ENCODE data around the gene CACNA1C. TPM values are rescaled to one million over a fixed set of nuclear protein-coding genes. Genes with fewer than 3 reads are reported as not detected.

CACNA1C gene
- total and polyA plus RNA-seq, 2 donors: 0.71 TPM

GRCh38 chr12:2276288-2277033 is 223.7 kb downstream of the CACNA1C start:
- H3K27me3 ChIP-seq (ENCODE audit: control insufficient read depth in 2 of 2, insufficient read depth in 1 of 2, low read length in 1 of 2): no peaks in the 10 kb centered on the region
- 98% methylated on average over 6 of the region's 6 CpGs for WGBS
- DNase-seq (ENCODE audit: low read depth in 6 of 9, low spot score in 9 of 9): no peak
- H3K4me3 ChIP-seq (ENCODE audit: low read length in 2 of 2): no peak overlapping the region
- no peak overlapping the region for H3K27ac ChIP-seq (ENCODE audit: low read depth in 1 of 2, low read length in 1 of 2)
- no peaks in the 10 kb centered on the region for H3K36me3 ChIP-seq (ENCODE audit: control insufficient read depth in 2 of 2, insufficient read depth in 2 of 2, low read length in 1 of 2)
- no peaks in the 10 kb centered on the region for H3K4me1 ChIP-seq (ENCODE audit: control insufficient read depth in 2 of 2, insufficient read depth in 2 of 2, low read length in 2 of 2)
- H3K9me3 ChIP-seq (ENCODE audit: control insufficient read depth in 2 of 2, insufficient read depth in 1 of 2, low read length in 1 of 2): no peaks in the 10 kb centered on the region

GRCh38 chr12:2277492-2278155 is 224.8 kb downstream of the CACNA1C start:
- Histone ChIP-seq H3K4me1 (ENCODE audit: control insufficient read depth in 2 of 2, insufficient read depth in 2 of 2, low read length in 2 of 2) (peaks cover 0 to 5% of the 10 kb centered on the region in 2 donors), H3K9me3 (ENCODE audit: control insufficient read depth in 2 of 2, insufficient read depth in 1 of 2, low read length in 1 of 2) (no peaks in the 10 kb centered on the region), H3K27me3 (ENCODE audit: control insufficient read depth in 2 of 2, insufficient read depth in 1 of 2, low read length in 1 of 2) (no peaks in the 10 kb centered on the region), H3K27ac (ENCODE audit: low read depth in 1 of 2, low read length in 1 of 2) (no peak overlapping the region), H3K4me3 (ENCODE audit: low read length in 2 of 2) (no peak overlapping the region), H3K36me3 (ENCODE audit: control insufficient read depth in 2 of 2, insufficient read depth in 2 of 2, low read length in 1 of 2) (no peaks in the 10 kb centered on the region)
- DNase-seq (ENCODE audit: low read depth in 6 of 9, low spot score in 9 of 9): no peak
- WGBS: 97% methylated on average over 6 of the region's 6 CpGs

GRCh38 chr12:2281446-2281845 is 228.7 kb downstream of the CACNA1C start:
- Histone ChIP-seq H3K4me1 (ENCODE audit: control insufficient read depth in 2 of 2, insufficient read depth in 2 of 2, low read length in 2 of 2) (peaks cover 5 to 29% of the 10 kb centered on the region in 2 donors), H3K36me3 (ENCODE audit: control insufficient read depth in 2 of 2, insufficient read depth in 2 of 2, low read length in 1 of 2) (no peaks in the 10 kb centered on the region), H3K9me3 (ENCODE audit: control insufficient read depth in 2 of 2, insufficient read depth in 1 of 2, low read length in 1 of 2) (no peaks in the 10 kb centered on the region), H3K27ac (ENCODE audit: low read depth in 1 of 2, low read length in 1 of 2) (no peak overlapping the region), H3K4me3 (ENCODE audit: low read length in 2 of 2) (no peak overlapping the region), H3K27me3 (ENCODE audit: control insufficient read depth in 2 of 2, insufficient read depth in 1 of 2, low read length in 1 of 2) (no peaks in the 10 kb centered on the region)
- DNase-seq (ENCODE audit: low read depth in 6 of 9, low spot score in 9 of 9): no peak
- 99% methylated on average over 1 of the region's 1 CpG for WGBS

- Histone ChIP-seq H3K27me3 (ENCODE audit: control insufficient read depth in 2 of 2, insufficient read depth in 1 of 2, low read length in 1 of 2) (no peaks in the 10 kb centered on the region), H3K36me3 (ENCODE audit: control insufficient read depth in 2 of 2, insufficient read depth in 2 of 2, low read length in 1 of 2) (no peaks in the 10 kb centered on the region), H3K27ac (ENCODE audit: low read depth in 1 of 2, low read length in 1 of 2) (no peak overlapping the region), H3K9me3 (ENCODE audit: control insufficient read depth in 2 of 2, insufficient read depth in 1 of 2, low read length in 1 of 2) (no peaks in the 10 kb centered on the region), H3K4me1 (ENCODE audit: control insufficient read depth in 2 of 2, insufficient read depth in 2 of 2, low read length in 2 of 2) (peaks cover 5 to 29% of the 10 kb centered on the region in 2 donors), H3K4me3 (ENCODE audit: low read length in 2 of 2) (no peak overlapping the region)
- WGBS: 95% methylated on average over 6 of the region's 6 CpGs
- DNase-seq (ENCODE audit: low read depth in 6 of 9, low spot score in 9 of 9): no peak
Measured at GRCh38 chr12:2282318-2282717, 229.5 kb downstream of the CACNA1C start.

- DNase-seq (ENCODE audit: low read depth in 6 of 9, low spot score in 9 of 9): no peak
- Histone ChIP-seq H3K9me3 (ENCODE audit: control insufficient read depth in 2 of 2, insufficient read depth in 1 of 2, low read length in 1 of 2) (no peaks in the 10 kb centered on the region), H3K36me3 (ENCODE audit: control insufficient read depth in 2 of 2, insufficient read depth in 2 of 2, low read length in 1 of 2) (no peaks in the 10 kb centered on the region), H3K4me1 (ENCODE audit: control insufficient read depth in 2 of 2, insufficient read depth in 2 of 2, low read length in 2 of 2) (peaks cover 5 to 35% of the 10 kb centered on the region in 2 donors), H3K4me3 (ENCODE audit: low read length in 2 of 2) (no peak overlapping the region), H3K27ac (ENCODE audit: low read depth in 1 of 2, low read length in 1 of 2) (peak overlapping the region in 1 of 2 donors; percentile 63), H3K27me3 (ENCODE audit: control insufficient read depth in 2 of 2, insufficient read depth in 1 of 2, low read length in 1 of 2) (no peaks in the 10 kb centered on the region)
- 95% methylated on average over 6 of the region's 6 CpGs for WGBS
Measured at GRCh38 chr12:2283480-2283879, 230.7 kb downstream of the CACNA1C start.

GRCh38 chr12:2283916-2284315 is 231.1 kb downstream of the CACNA1C start:
- Histone ChIP-seq H3K36me3 (ENCODE audit: control insufficient read depth in 2 of 2, insufficient read depth in 2 of 2, low read length in 1 of 2) (no peaks in the 10 kb centered on the region), H3K27me3 (ENCODE audit: control insufficient read depth in 2 of 2, insufficient read depth in 1 of 2, low read length in 1 of 2) (no peaks in the 10 kb centered on the region), H3K27ac (ENCODE audit: low read depth in 1 of 2, low read length in 1 of 2) (peak overlapping the region; percentile 36 to 63), H3K4me3 (ENCODE audit: low read length in 2 of 2) (no peak overlapping the region), H3K9me3 (ENCODE audit: control insufficient read depth in 2 of 2, insufficient read depth in 1 of 2, low read length in 1 of 2) (no peaks in the 10 kb centered on the region), H3K4me1 (ENCODE audit: control insufficient read depth in 2 of 2, insufficient read depth in 2 of 2, low read length in 2 of 2) (peaks cover 5 to 36% of the 10 kb centered on the region in 2 donors)
- DNase-seq (ENCODE audit: low read depth in 6 of 9, low spot score in 9 of 9): peak in 1 of 9 donors; percentile 39
- WGBS: 13% methylated on average over 10 of the region's 10 CpGs

GRCh38 chr12:2284321-2284813 is 231.6 kb downstream of the CACNA1C start:
- no peaks in the 10 kb centered on the region for H3K36me3 ChIP-seq (ENCODE audit: control insufficient read depth in 2 of 2, insufficient read depth in 2 of 2, low read length in 1 of 2)
- H3K27ac ChIP-seq (ENCODE audit: low read depth in 1 of 2, low read length in 1 of 2): peak overlapping the region in 1 of 2 donors; percentile 63
- no peaks in the 10 kb centered on the region for H3K27me3 ChIP-seq (ENCODE audit: control insufficient read depth in 2 of 2, insufficient read depth in 1 of 2, low read length in 1 of 2)
- H3K4me1 ChIP-seq (ENCODE audit: control insufficient read depth in 2 of 2, insufficient read depth in 2 of 2, low read length in 2 of 2): peaks cover 5 to 36% of the 10 kb centered on the region in 2 donors
- H3K9me3 ChIP-seq (ENCODE audit: control insufficient read depth in 2 of 2, insufficient read depth in 1 of 2, low read length in 1 of 2): no peaks in the 10 kb centered on the region
- H3K4me3 ChIP-seq (ENCODE audit: low read length in 2 of 2): no peak overlapping the region
- peak in 1 of 9 donors; percentile 31 for DNase-seq (ENCODE audit: low read depth in 6 of 9, low spot score in 9 of 9)
- WGBS: 47% methylated on average over 10 of the region's 10 CpGs

GRCh38 chr12:2284857-2285256 is 232.1 kb downstream of the CACNA1C start:
- peaks cover 5 to 36% of the 10 kb centered on the region in 2 donors for H3K4me1 ChIP-seq (ENCODE audit: control insufficient read depth in 2 of 2, insufficient read depth in 2 of 2, low read length in 2 of 2)
- peak in 6 of 9 donors; percentile 22 to 69 (median 40) for DNase-seq (ENCODE audit: low read depth in 6 of 9, low spot score in 9 of 9)
- H3K4me3 ChIP-seq (ENCODE audit: low read length in 2 of 2): no peak overlapping the region
- H3K27me3 ChIP-seq (ENCODE audit: control insufficient read depth in 2 of 2, insufficient read depth in 1 of 2, low read length in 1 of 2): no peaks in the 10 kb centered on the region
- no peaks in the 10 kb centered on the region for H3K9me3 ChIP-seq (ENCODE audit: control insufficient read depth in 2 of 2, insufficient read depth in 1 of 2, low read length in 1 of 2)
- H3K27ac ChIP-seq (ENCODE audit: low read depth in 1 of 2, low read length in 1 of 2): peak overlapping the region in 1 of 2 donors; percentile 63
- 61% methylated on average over 8 of the region's 8 CpGs for WGBS
- H3K36me3 ChIP-seq (ENCODE audit: control insufficient read depth in 2 of 2, insufficient read depth in 2 of 2, low read length in 1 of 2): no peaks in the 10 kb centered on the region

- Histone ChIP-seq H3K9me3 (ENCODE audit: control insufficient read depth in 2 of 2, insufficient read depth in 1 of 2, low read length in 1 of 2) (no peaks in the 10 kb centered on the region), H3K4me3 (ENCODE audit: low read length in 2 of 2) (no peak overlapping the region), H3K36me3 (ENCODE audit: control insufficient read depth in 2 of 2, insufficient read depth in 2 of 2, low read length in 1 of 2) (no peaks in the 10 kb centered on the region), H3K4me1 (ENCODE audit: control insufficient read depth in 2 of 2, insufficient read depth in 2 of 2, low read length in 2 of 2) (peaks cover 5 to 36% of the 10 kb centered on the region in 2 donors), H3K27me3 (ENCODE audit: control insufficient read depth in 2 of 2, insufficient read depth in 1 of 2, low read length in 1 of 2) (no peaks in the 10 kb centered on the region), H3K27ac (ENCODE audit: low read depth in 1 of 2, low read length in 1 of 2) (no peak overlapping the region)
- DNase-seq (ENCODE audit: low read depth in 6 of 9, low spot score in 9 of 9): no peak
- WGBS: 96% methylated on average over 14 of the region's 14 CpGs
Measured at GRCh38 chr12:2285462-2285861, 232.7 kb downstream of the CACNA1C start.

Measured in thymus (tissue), 11 donors.